HepG2 (cell line): ENCODE measurements around the gene PTRH2. TPM values are rescaled to one million over a fixed set of nuclear protein-coding genes. Genes with fewer than 3 reads are reported as not detected.

ENCODE experiments used
- CREB1 ChIP-seq, 2 experiments: fragments of 450-650 bp in 1 of 2; IDR thresholded peaks; 2 replicates each; pipeline ENCODE4 v1.6.1; 2016 to 2017; ENCODE audit warnings: control low read depth in 1 of 2, mild to moderate bottlenecking in 1 of 2, missing compliant biosample characterization in 1 of 2, missing genetic modification characterization in 1 of 2
- EED ChIP-seq: sonication (generic); formaldehyde crosslinking; IDR thresholded peaks from 2 replicates; pipeline ENCODE4 v1.5.0; 2020; ENCODE audit warnings: mild to moderate bottlenecking, missing genetic modification reagents
- FOSL2 ChIP-seq: sonication (generic); formaldehyde crosslinking; IDR thresholded peaks from 2 replicates; pipeline ENCODE4 v1.4.0; 2020; ENCODE audit warnings: missing genetic modification reagents
- FOXA1 ChIP-seq, 2 experiments: fragments of 450-650 bp in 1 of 2; sonication (generic) in 1 of 2; formaldehyde crosslinking in 1 of 2; IDR thresholded peaks; 2 replicates each; pipeline versions ENCODE4 v1.4.0 to v1.6.1; 2016 to 2020; ENCODE audit warnings: missing genetic modification reagents in 1 of 2
- GMEB2 ChIP-seq: IDR thresholded peaks from 2 replicates; pipeline ENCODE4 v1.6.1; 2016; ENCODE audit warnings: missing biosample characterization, missing genetic modification reagents, low read depth
- HNF1A ChIP-seq, 2 experiments: sonication (generic) in 1 of 2; formaldehyde crosslinking in 1 of 2; IDR thresholded peaks; 2 replicates each; pipeline versions ENCODE4 v1.4.0 to v1.6.1; 2016 to 2020; ENCODE audit warnings: borderline replicate concordance in 1 of 2, low read depth in 1 of 2, mild to moderate bottlenecking in 1 of 2, missing genetic modification reagents in 1 of 2
- HOMEZ ChIP-seq: IDR thresholded peaks from 2 replicates; pipeline ENCODE4 v1.6.1; 2016; ENCODE audit warnings: low read depth
- KAT8 ChIP-seq: IDR thresholded peaks from 2 replicates; pipeline ENCODE4 v1.6.1; 2016; ENCODE audit warnings: missing genetic modification reagents, missing compliant biosample characterization
- KLF16 ChIP-seq, 2 experiments: sonication (generic) in 1 of 2; formaldehyde crosslinking in 1 of 2; IDR thresholded peaks; 2 replicates each; pipeline versions ENCODE4 v1.6.1 to v1.8.0; 2016 to 2023; ENCODE audit warnings: missing genetic modification reagents in 2 of 2, missing compliant biosample characterization in 1 of 2
- MED1 ChIP-seq: sonication (generic); formaldehyde crosslinking; IDR thresholded peaks from 2 replicates; pipeline ENCODE4 v1.4.0; 2020; ENCODE audit warnings: missing genetic modification reagents
- NCOR1 ChIP-seq: fragments of 200-600 bp; sonication (generic); IDR thresholded peaks from 2 replicates; pipeline ENCODE4 v1.7.0; 2017; ENCODE audit warnings: antibody characterized with exemption, low read length, borderline replicate concordance
- PAXIP1 ChIP-seq: sonication (generic); formaldehyde crosslinking; conservative IDR thresholded peaks from 2 replicates; pipeline ENCODE4 v1.4.0; 2020; ENCODE audit warnings: mild to moderate bottlenecking, missing genetic modification reagents, moderate library complexity
- RFX3 ChIP-seq: IDR thresholded peaks from 2 replicates; pipeline ENCODE4 v1.6.1; 2016; ENCODE audit warnings: missing biosample characterization, missing genetic modification reagents
- TERF1 ChIP-seq: sonication (generic); formaldehyde crosslinking; IDR thresholded peaks from 2 replicates; pipeline ENCODE4 v1.8.0; 2022; ENCODE audit warnings: mild to moderate bottlenecking, missing genetic modification reagents, moderate library complexity
- ZMYM4 ChIP-seq: sonication (generic); formaldehyde crosslinking; IDR thresholded peaks from 2 replicates; pipeline ENCODE4 v1.8.1; 2023; ENCODE audit warnings: mild to moderate bottlenecking, missing genetic modification reagents
- ZNF432 ChIP-seq: sonication (generic); formaldehyde crosslinking; IDR thresholded peaks from 2 replicates; pipeline ENCODE4 v1.5.0; 2020; ENCODE audit warnings: missing genetic modification reagents, mild to moderate bottlenecking, borderline replicate concordance
- polyA plus RNA-seq, 8 experiments: library from polyadenylated mRNA; depleted of rRNA in 3 of 8; stranded (reverse) in 7 of 8; unstranded in 1 of 8; fragments of >200 nt; fragmentation: Illumina TruSeq in 4 of 8; extraction: Trizol in 4 of 8; gene quantifications; 2 replicates each; pipeline versions ENCODE4 v1.2.1 to v1.2.3, GENCODE V29; 2011 to 2016; ENCODE audit warnings: low read depth in 4 of 8, missing spikeins in 1 of 8, mixed read lengths in 1 of 8; ENCODE audit not compliant: insufficient read depth in 1 of 8
- total RNA-seq, 5 experiments: library from RNA; depleted of rRNA; stranded (reverse); fragments of >200 nt; fragmentation: Illumina TruSeq; extraction: Trizol; gene quantifications; 2 replicates each; pipeline ENCODE4 v1.2.3, GENCODE V29; 2016; ENCODE audit warnings: low read depth in 1 of 5

The PTRH2 gene
- total and polyA plus RNA-seq, 2 of the 13 experiments (the other 11 are each of a cell fraction or from before 2014, with no cell fraction given): 67.7 to 83.3 TPM

GRCh38 chr17:59725691-59726090, 18.5 kb upstream of the PTRH2 start (continued):
- TF ChIP-seq GMEB2 (CRISPR knock-in tag) (no peak), ZNF432 (no peak), ZMYM4 (CRISPR knock-in tag) (no peak; the same call in 1 of the 2 replicates), PAXIP1 (CRISPR knock-in tag) (peak; percentile 55), HNF1A (IDR thresholded peaks at IDR 0.05; ENCODE audit: low read depth) (no peak), HNF1A (CRISPR knock-in tag; IDR thresholded peaks at IDR 0.05; ENCODE audit: borderline replicate concordance) (no peak), FOXA1 (IDR thresholded peaks at IDR 0.05) (no peak), FOXA1 (CRISPR knock-in tag; IDR thresholded peaks at IDR 0.05) (peak; percentile 37; the same call in 1 of the 2 replicates), KLF16 (CRISPR knock-in tag; IDR thresholded peaks at IDR 0.05) (peak in 1 of 2 experiments; percentile 66; a peak in 1 of 4 replicates), TERF1 (no peak), NCOR1 (peak; percentile 51; the same call in 1 of the 2 replicates), RFX3 (CRISPR knock-in tag) (no peak), CREB1 (IDR thresholded peaks at IDR 0.05) (no peak), CREB1 (CRISPR knock-in tag; IDR thresholded peaks at IDR 0.05) (peak; percentile 44), FOSL2 (CRISPR knock-in tag) (no peak), EED (CRISPR knock-in tag) (no peak), MED1 (CRISPR knock-in tag) (peak; percentile 37; the same call in 1 of the 2 replicates), KAT8 (CRISPR knock-in tag) (peak; percentile 43; the same call in 1 of the 2 replicates), HOMEZ (CRISPR knock-in tag) (peak; percentile 60; the same call in 1 of the 2 replicates)
